IMR-90 (cell line): Measurements from ENCODE around the gene PRKN. TPM values are rescaled to one million over a fixed set of nuclear protein-coding genes. Genes with fewer than 3 reads are reported as not detected.
A peak's percentile ranks its signal among the peaks of the same experiment; 100 is the strongest.

Experiments
- ATAC-seq: fragments of 200-7000 bp; cut with Tn5 transposase; 2 replicates; pipeline ENCODE4 v1.9.1; 2020; ENCODE audit warnings: low read depth, mild to moderate bottlenecking, moderate library complexity
- BruUV-seq: library from RNA; stranded (reverse); fragments of 400-500 nt; replicated peaks from 2 replicates; lab custom pipeline; 2021; lab: Mats Ljungman, UMichigan
- CTCF ChIA-PET: fragments of 300-600 bp; formaldehyde crosslinking; extraction: SDS; loops from one replicate; lab custom pipeline; 2021; ENCODE audit warnings: antibody characterized with exemption; lab: Yijun Ruan, JAX
- POLR2A ChIA-PET: fragments of 300-600 bp; sonication (Branson Sonifier 250); formaldehyde crosslinking; loops from one replicate; lab custom pipeline; 2022; ENCODE audit warnings: antibody characterized with exemption; ENCODE audit not compliant: unreplicated experiment; lab: Charles Lee
- DNase-seq: peaks from one replicate; pipeline ENCODE4 v3.0.0; 2013
- H2AFZ ChIP-seq: replicated peaks from 2 replicates; pipeline ENCODE3; 2013; ENCODE audit warnings: low read length, mild to moderate bottlenecking; ENCODE audit not compliant: poor library complexity
- H2AK5ac ChIP-seq: 2 replicates; pipeline ENCODE4 v1.6.1; 2013; ENCODE audit warnings: low read depth, low read length, inconsistent platforms
- H2AK9ac ChIP-seq: replicated peaks from 2 replicates; pipeline ENCODE3; 2013; ENCODE audit warnings: mild to moderate bottlenecking, low read depth, low read length, moderate library complexity; ENCODE audit not compliant: poor library complexity
- H2BK120ac ChIP-seq: 2 replicates; pipeline ENCODE4 v1.6.1; 2013; ENCODE audit warnings: low read depth, low read length, inconsistent platforms
- H2BK15ac ChIP-seq: 3 replicates; pipeline ENCODE4 v1.6.1; 2013; ENCODE audit warnings: low read depth, low read length, inconsistent platforms
- H2BK20ac ChIP-seq: 2 replicates; pipeline ENCODE4 v1.6.1; 2013; ENCODE audit warnings: low read depth, mild to moderate bottlenecking, inconsistent platforms, low read length, moderate library complexity
- H2BK5ac ChIP-seq: 2 replicates; pipeline ENCODE4 v1.6.1; 2013; ENCODE audit warnings: mild to moderate bottlenecking, low read depth, low read length, inconsistent platforms; ENCODE audit not compliant: poor library complexity, severe bottlenecking
- H3K14ac ChIP-seq: replicated peaks from 2 replicates; pipeline ENCODE4 v1.6.1; 2013; ENCODE audit warnings: low read depth, low read length, inconsistent platforms
- H3K18ac ChIP-seq: 2 replicates; pipeline ENCODE4 v1.6.1; 2013; ENCODE audit warnings: low read depth, low read length, control low read depth
- H3K23ac ChIP-seq: 2 replicates; pipeline ENCODE4 v1.6.1; 2013; ENCODE audit warnings: low read depth, low read length, inconsistent platforms
- H3K27ac ChIP-seq: 2 replicates; pipeline ENCODE4 v1.5.1; 2013; ENCODE audit warnings: mild to moderate bottlenecking, control low read depth, low read length; ENCODE audit not compliant: insufficient read depth
- H3K27me3 ChIP-seq: 2 replicates; pipeline ENCODE4 v1.6.1; 2013; ENCODE audit warnings: low read length; ENCODE audit not compliant: control insufficient read depth, insufficient read depth
- H3K36me3 ChIP-seq: 2 replicates; pipeline ENCODE4 v1.6.1; 2013; ENCODE audit warnings: low read length, mixed read lengths; ENCODE audit not compliant: control insufficient read depth, insufficient read depth
- H3K4ac ChIP-seq: 2 replicates; pipeline ENCODE4 v1.6.1; 2013; ENCODE audit warnings: low read depth, low read length, inconsistent platforms
- H3K4me1 ChIP-seq: 2 replicates; pipeline ENCODE4 v1.6.1; 2013; ENCODE audit warnings: low read length, mixed read lengths; ENCODE audit not compliant: control insufficient read depth, insufficient read depth
- H3K4me2 ChIP-seq: 2 replicates; pipeline ENCODE4 v1.6.1; 2013; ENCODE audit warnings: low read depth, mild to moderate bottlenecking, control low read depth, low read length, moderate library complexity
- H3K4me3 ChIP-seq: 2 replicates; pipeline ENCODE4 v1.5.1; 2013; ENCODE audit warnings: low read depth, mild to moderate bottlenecking, control low read depth, low read length, moderate library complexity; ENCODE audit not compliant: insufficient read depth
- H3K56ac ChIP-seq: 2 replicates; pipeline ENCODE4 v1.6.1; 2013; ENCODE audit warnings: low read length, inconsistent platforms; ENCODE audit not compliant: insufficient read depth; ENCODE audit errors: extremely low read depth
- H3K79me1 ChIP-seq, 2 experiments: 2 replicates each; pipeline ENCODE4 v1.6.1; 2013; ENCODE audit warnings: low read length in 2 of 2, inconsistent platforms in 1 of 2, low read depth in 1 of 2
- H3K9ac ChIP-seq: 2 replicates; pipeline ENCODE4 v1.6.1; 2013; ENCODE audit warnings: low read depth, low read length, control low read depth
- H3K9me1 ChIP-seq: 2 replicates; pipeline ENCODE4 v1.6.1; 2013; ENCODE audit warnings: low read length, inconsistent platforms; ENCODE audit not compliant: insufficient read depth
- H3K9me3 ChIP-seq: 2 replicates; pipeline ENCODE4 v1.6.1; 2013; ENCODE audit warnings: low read length; ENCODE audit not compliant: control insufficient read depth, insufficient read depth
- H4K20me1 ChIP-seq: 2 replicates; pipeline ENCODE4 v1.6.1; 2013; ENCODE audit warnings: low read length, inconsistent platforms; ENCODE audit not compliant: insufficient read depth
- H4K5ac ChIP-seq: 2 replicates; pipeline ENCODE4 v1.6.1; 2013; ENCODE audit warnings: mild to moderate bottlenecking, low read depth, low read length, control low read depth
- H4K8ac ChIP-seq, 2 experiments: 2 replicates each; pipeline ENCODE4 v1.6.1; 2013; ENCODE audit warnings: low read depth in 2 of 2, low read length in 2 of 2, control low read depth in 1 of 2, inconsistent platforms in 1 of 2
- H4K91ac ChIP-seq: 2 replicates; pipeline ENCODE4 v1.6.1; 2013; ENCODE audit warnings: low read depth, low read length, inconsistent platforms; ENCODE audit not compliant: insufficient read depth
- CEBPB ChIP-seq: IDR thresholded peaks from 2 replicates; pipeline ENCODE4 v1.6.1; 2012; ENCODE audit warnings: low read depth, low read length, improper control_type of control experiment
- CHD1 ChIP-seq: IDR thresholded peaks from 2 replicates; pipeline ENCODE4 v1.6.1; 2012; ENCODE audit warnings: low read depth, low read length, improper control_type of control experiment
- FOS ChIP-seq: fragments of 150-350 bp; IDR thresholded peaks from 2 replicates; pipeline ENCODE4 v1.6.1; 2016; ENCODE audit warnings: low read depth, low read length
- MAFK ChIP-seq: IDR thresholded peaks from 2 replicates; pipeline ENCODE4 v1.6.1; 2012; ENCODE audit warnings: low read depth, low read length, improper control_type of control experiment
- MAZ ChIP-seq: IDR thresholded peaks from 2 replicates; pipeline ENCODE4 v1.6.1; 2012; ENCODE audit warnings: low read depth, mild to moderate bottlenecking, low read length, improper control_type of control experiment, moderate library complexity, borderline replicate concordance
- MXI1 ChIP-seq: IDR thresholded peaks from 2 replicates; pipeline ENCODE4 v1.6.1; 2012; ENCODE audit warnings: low read depth, mild to moderate bottlenecking, low read length, moderate library complexity, borderline replicate concordance
- NFE2L2 ChIP-seq: fragments of 150-350 bp; IDR thresholded peaks from 2 replicates; pipeline ENCODE4 v1.6.1; 2016; ENCODE audit warnings: low read depth, mild to moderate bottlenecking, low read length
- POLR2A ChIP-seq: IDR thresholded peaks from 2 replicates; pipeline ENCODE4 v1.6.1; 2012; ENCODE audit warnings: mild to moderate bottlenecking, low read depth, low read length
- RAD21 ChIP-seq: IDR thresholded peaks from 2 replicates; pipeline ENCODE4 v1.6.1; 2012; ENCODE audit warnings: low read length, improper control_type of control experiment
- RCOR1 ChIP-seq: IDR thresholded peaks from 2 replicates; pipeline ENCODE4 v1.6.1; 2012; ENCODE audit warnings: mild to moderate bottlenecking, low read length, improper control_type of control experiment; ENCODE audit not compliant: insufficient replicate concordance
- RFX5 ChIP-seq: IDR thresholded peaks from 2 replicates; pipeline ENCODE4 v1.8.0; 2012; ENCODE audit warnings: low read depth, mild to moderate bottlenecking, low read length, moderate library complexity
- SMC3 ChIP-seq: fragments of 150-350 bp; IDR thresholded peaks from 2 replicates; pipeline ENCODE4 v1.6.1; 2016; ENCODE audit warnings: low read depth, mild to moderate bottlenecking, antibody characterized with exemption, low read length, moderate library complexity
- WGBS, 2 experiments: methylation state at CpG; one replicate each; pipeline versions ENCODE4 v1.1.5 to v1.1.7; 2013; ENCODE audit warnings: missing lambda C conversion rate in 2 of 2; ENCODE audit not compliant: insufficient read length in 1 of 2; ENCODE audit errors: extremely low coverage in 2 of 2; 5-methylcytosine and 5-hydroxymethylcytosine counted together
- dilution Hi-C: fragments of 300-500 bp; cut with HindIII; formaldehyde crosslinking; loops from one replicate; pipeline ENCODE4 v1.14.3; 2018; ENCODE audit warnings: low sequenced_read_pairs; ENCODE audit not compliant: unreplicated experiment
- in situ Hi-C: fragments of 300-500 bp; cut with MboI; formaldehyde crosslinking; loops from 3 replicates; pipeline ENCODE4 v1.14.3; 2019; ENCODE audit warnings: low sequenced_read_pairs, inconsistent platforms, mixed read lengths
- intact Hi-C: fragments of 100-400 bp; cut with micrococcal nuclease; formaldehyde crosslinking; loops from 2 replicates; pipeline ENCODE4 v1.10.0; 2022
- polyA plus RNA-seq, 3 experiments: library from polyadenylated mRNA; depleted of rRNA; stranded (reverse); fragments of >200 nt; gene quantifications; 2 replicates each; pipeline ENCODE4 v1.2.3, GENCODE V29; 2012; ENCODE audit warnings: low replicate concordance in 1 of 3
- total RNA-seq: library from RNA; depleted of rRNA; stranded (reverse); fragments of >200 nt; gene quantifications from 2 replicates; pipeline ENCODE4 v1.2.3, GENCODE V29; 2012
- TF ChIP-seq, protein P1 (sequence below): fragments of 150-350 bp; IDR thresholded peaks from 2 replicates; pipeline ENCODE4 v1.6.1; 2017; ENCODE audit warnings: mild to moderate bottlenecking, antibody characterized with exemption, low read length, low read depth
- TF ChIP-seq, protein P2 (sequence below): fragments of 150-350 bp; IDR thresholded peaks from 2 replicates; pipeline ENCODE4 v1.6.1; 2016; ENCODE audit warnings: low read depth, mild to moderate bottlenecking, low read length, moderate library complexity, borderline replicate concordance
- TF ChIP-seq, protein P3 (sequence below): conservative IDR thresholded peaks from 2 replicates; pipeline ENCODE4 v1.5.1; 2012; ENCODE audit warnings: mild to moderate bottlenecking, low read depth, low read length, improper control_type of control experiment

Gene PRKN
- total and polyA plus RNA-seq, 2 of the 4 experiments (the other 2 are of a cell fraction), result 0.15 to 0.18 TPM

DNA sequence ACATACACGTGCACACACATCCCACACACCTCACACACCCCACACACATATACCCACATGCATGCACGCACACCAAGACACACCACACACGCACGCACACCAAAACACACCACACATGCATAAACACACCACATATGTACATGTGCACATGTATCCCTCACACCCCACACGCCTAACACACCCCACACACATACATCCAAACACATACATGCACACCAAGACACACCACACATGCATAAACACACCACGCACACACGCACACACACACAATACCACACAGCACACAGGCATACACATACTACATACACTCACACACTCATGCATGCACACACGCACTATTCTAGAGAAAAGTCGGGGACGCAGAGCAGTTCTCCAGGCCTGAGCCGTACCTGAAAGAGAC is 671.5 kb downstream of the PRKN start:
- in situ Hi-C loops (no loop called here), dilution Hi-C loops (no loop called here), intact Hi-C loops (no loop called here)
- no peak overlapping the region for H3K56ac ChIP-seq
- no peaks in the 10 kb centered on the region for H3K36me3 ChIP-seq
- H3K4me2 ChIP-seq, result no peak overlapping the region
- no peak overlapping the region for H2BK120ac ChIP-seq
- no peaks in the 10 kb centered on the region for H4K20me1 ChIP-seq
- no peak overlapping the region for H3K23ac ChIP-seq
- no peak overlapping the region for H3K4me3 ChIP-seq
- TF ChIP-seq CHD1 (no peak), NFE2L2 (no peak), FOS (no peak), POLR2A (no peak), RCOR1 (no peak), RFX5 (no peak), SMC3 (no peak), RAD21 (no peak), MAFK (no peak), CEBPB (no peak), MAZ (no peak), MXI1 (no peak)
- TF ChIP-seq, protein P1, sequence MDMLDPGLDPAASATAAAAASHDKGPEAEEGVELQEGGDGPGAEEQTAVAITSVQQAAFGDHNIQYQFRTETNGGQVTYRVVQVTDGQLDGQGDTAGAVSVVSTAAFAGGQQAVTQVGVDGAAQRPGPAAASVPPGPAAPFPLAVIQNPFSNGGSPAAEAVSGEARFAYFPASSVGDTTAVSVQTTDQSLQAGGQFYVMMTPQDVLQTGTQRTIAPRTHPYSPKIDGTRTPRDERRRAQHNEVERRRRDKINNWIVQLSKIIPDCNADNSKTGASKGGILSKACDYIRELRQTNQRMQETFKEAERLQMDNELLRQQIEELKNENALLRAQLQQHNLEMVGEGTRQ, result no peak
- TF ChIP-seq, protein P2, sequence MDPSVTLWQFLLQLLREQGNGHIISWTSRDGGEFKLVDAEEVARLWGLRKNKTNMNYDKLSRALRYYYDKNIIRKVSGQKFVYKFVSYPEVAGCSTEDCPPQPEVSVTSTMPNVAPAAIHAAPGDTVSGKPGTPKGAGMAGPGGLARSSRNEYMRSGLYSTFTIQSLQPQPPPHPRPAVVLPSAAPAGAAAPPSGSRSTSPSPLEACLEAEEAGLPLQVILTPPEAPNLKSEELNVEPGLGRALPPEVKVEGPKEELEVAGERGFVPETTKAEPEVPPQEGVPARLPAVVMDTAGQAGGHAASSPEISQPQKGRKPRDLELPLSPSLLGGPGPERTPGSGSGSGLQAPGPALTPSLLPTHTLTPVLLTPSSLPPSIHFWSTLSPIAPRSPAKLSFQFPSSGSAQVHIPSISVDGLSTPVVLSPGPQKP, result no peak
- TF ChIP-seq, protein P3, sequence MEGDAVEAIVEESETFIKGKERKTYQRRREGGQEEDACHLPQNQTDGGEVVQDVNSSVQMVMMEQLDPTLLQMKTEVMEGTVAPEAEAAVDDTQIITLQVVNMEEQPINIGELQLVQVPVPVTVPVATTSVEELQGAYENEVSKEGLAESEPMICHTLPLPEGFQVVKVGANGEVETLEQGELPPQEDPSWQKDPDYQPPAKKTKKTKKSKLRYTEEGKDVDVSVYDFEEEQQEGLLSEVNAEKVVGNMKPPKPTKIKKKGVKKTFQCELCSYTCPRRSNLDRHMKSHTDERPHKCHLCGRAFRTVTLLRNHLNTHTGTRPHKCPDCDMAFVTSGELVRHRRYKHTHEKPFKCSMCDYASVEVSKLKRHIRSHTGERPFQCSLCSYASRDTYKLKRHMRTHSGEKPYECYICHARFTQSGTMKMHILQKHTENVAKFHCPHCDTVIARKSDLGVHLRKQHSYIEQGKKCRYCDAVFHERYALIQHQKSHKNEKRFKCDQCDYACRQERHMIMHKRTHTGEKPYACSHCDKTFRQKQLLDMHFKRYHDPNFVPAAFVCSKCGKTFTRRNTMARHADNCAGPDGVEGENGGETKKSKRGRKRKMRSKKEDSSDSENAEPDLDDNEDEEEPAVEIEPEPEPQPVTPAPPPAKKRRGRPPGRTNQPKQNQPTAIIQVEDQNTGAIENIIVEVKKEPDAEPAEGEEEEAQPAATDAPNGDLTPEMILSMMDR, result no peak
- H3K18ac ChIP-seq, result no peak overlapping the region
- no peak overlapping the region for H3K9ac ChIP-seq
- no peak for ATAC-seq
- no peak overlapping the region for H2BK20ac ChIP-seq
- H3K27ac ChIP-seq, result no peak overlapping the region
- no peak overlapping the region for H3K14ac ChIP-seq
- 89% methylated on average over 7 of the region's 11 CpGs; no CpG with 5 or more reads in 1 of the 2 experiments for WGBS, 2 experiments
- H3K4me1 ChIP-seq, result no peaks in the 10 kb centered on the region
- H3K9me1 ChIP-seq, result no peaks in the 10 kb centered on the region
- peak overlapping the region; percentile 11 for H2AFZ ChIP-seq
- no peak for DNase-seq
- no peak overlapping the region for H2BK15ac ChIP-seq
- BruUV-seq, result no TSS peak
- no peaks in the 10 kb centered on the region for H3K79me1 ChIP-seq
- H3K4ac ChIP-seq, result no peak overlapping the region
- no peak overlapping the region for H2BK5ac ChIP-seq
- no peak overlapping the region for H2AK9ac ChIP-seq
- H4K5ac ChIP-seq, result no peak overlapping the region
- no peak overlapping the region for H2AK5ac ChIP-seq
- H3K9me3 ChIP-seq, result peaks cover 38% of the 10 kb centered on the region
- H4K8ac ChIP-seq, result no peak overlapping the region
- H4K91ac ChIP-seq, result no peak overlapping the region
- H3K27me3 ChIP-seq, result no peaks in the 10 kb centered on the region
- ChIA-PET POLR2A (no interaction called here), CTCF (no interaction called here)
